GM18861 (cell line): ENCODE data around the gene CCZ1B.
"Not testable (repeated sequence)": the region's sequence is repeated elsewhere in the genome, so short reads cannot be mapped to it uniquely, and the experiment has no call there.

ENCODE experiments used
- ATAC-seq: cut with Tn5 transposase; IDR thresholded peaks from one replicate; pipeline ENCODE4 v1.9.1; 2021; ENCODE audit not compliant: unreplicated experiment

The CCZ1B gene

DNA sequence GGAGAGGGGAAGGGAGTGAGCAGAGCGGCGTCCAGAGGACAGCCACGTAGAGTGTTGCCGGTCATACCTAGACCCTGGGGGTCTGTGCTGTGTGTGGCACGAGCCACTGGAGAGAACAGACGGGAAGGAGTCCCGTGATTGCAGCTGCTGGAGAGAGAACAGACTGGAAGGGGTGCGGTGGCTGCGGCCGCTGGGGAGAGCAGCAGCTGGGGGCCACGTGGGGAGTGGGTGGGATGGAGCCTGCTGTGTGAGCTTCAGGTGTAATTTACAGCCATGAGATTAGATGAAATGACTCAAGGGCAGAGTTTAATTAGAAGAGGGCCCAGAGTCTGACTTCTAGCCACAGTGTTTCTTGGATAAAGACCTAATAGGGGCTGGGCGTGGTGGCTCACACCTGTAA, 76.7 kb downstream of the CCZ1B start:
- not testable (repeated sequence) for ATAC-seq
